Naive thymus-derived CD4-positive, alpha-beta T cell (primary cell): ENCODE results near the gene RAB42. TPM values are rescaled to one million over a fixed set of nuclear protein-coding genes. Genes with fewer than 3 reads are reported as not detected.
A peak's percentile ranks its signal among the peaks of the same experiment; 100 is the strongest.

Experiments
- ATAC-seq: fragments of 150-1000 bp; cut with Tn5 transposase; 2 replicates; pipeline ENCODE4 v1.10.0; 2021; ENCODE audit warnings: mild to moderate bottlenecking, moderate library complexity
- CTCF ChIA-PET: fragments of 350-600 bp; sonication (Branson Sonifier 250); formaldehyde crosslinking; loops from one replicate; lab custom pipeline; 2021; ENCODE audit warnings: antibody characterized with exemption; lab: Charles Lee
- POLR2A ChIA-PET: fragments of 350-600 bp; sonication (Branson Sonifier 250); formaldehyde crosslinking; loops from one replicate; lab custom pipeline; 2021; ENCODE audit warnings: antibody characterized with exemption, inconsistent platforms; lab: Charles Lee
- DNase-seq, 9 donors: peaks; one replicate each; pipeline versions ENCODE4 v3.0.0 to v3.0.0-alpha.2; 2020 to 2022; ENCODE audit warnings: mixed read lengths in 1 of 9
- H3K27ac ChIP-seq: one replicate; pipeline ENCODE4 v1.7.0; 2013; ENCODE audit warnings: mild to moderate bottlenecking, low read depth, low read length, moderate library complexity
- H3K27me3 ChIP-seq, 2 donors: one replicate each; pipeline ENCODE4 v1.7.0; 2013; ENCODE audit warnings: low read length in 2 of 2, mild to moderate bottlenecking in 2 of 2, moderate library complexity in 2 of 2; ENCODE audit not compliant: control insufficient read depth in 2 of 2, insufficient read depth in 2 of 2
- H3K36me3 ChIP-seq, 3 experiments: 1 replicate in 2 of 3; 2 replicates in 1 of 3; pipeline ENCODE4 v1.7.0; 2013; ENCODE audit warnings: low read length in 3 of 3, mild to moderate bottlenecking in 3 of 3, moderate library complexity in 1 of 3; ENCODE audit not compliant: insufficient read depth in 3 of 3, control insufficient read depth in 2 of 3
- H3K4me1 ChIP-seq, 2 donors: one replicate each; pipeline ENCODE4 v1.7.0; 2013; ENCODE audit warnings: low read length in 2 of 2, mild to moderate bottlenecking in 2 of 2, moderate library complexity in 1 of 2; ENCODE audit not compliant: control insufficient read depth in 2 of 2, insufficient read depth in 2 of 2
- H3K4me3 ChIP-seq: 2 replicates; pipeline ENCODE4 v1.7.0; 2013; ENCODE audit warnings: mild to moderate bottlenecking, low read length
- H3K9me3 ChIP-seq, 3 experiments: 1 replicate in 2 of 3; 2 replicates in 1 of 3; pipeline ENCODE4 v1.7.0; 2013; ENCODE audit warnings: low read length in 3 of 3; ENCODE audit not compliant: control insufficient read depth in 2 of 3
- H3K27ac Mint-ChIP-seq, 9 donors: one replicate each; pipeline ENCODE4 v1.8.0; 2020 to 2022; ENCODE audit warnings: mixed read lengths in 9 of 9, mild to moderate bottlenecking in 8 of 9, moderate library complexity in 5 of 9, inconsistent platforms in 2 of 9
- H3K27me3 Mint-ChIP-seq, 5 donors: one replicate each; pipeline ENCODE4 v1.8.0; 2021 to 2022; ENCODE audit warnings: mixed read lengths in 5 of 5, mild to moderate bottlenecking in 1 of 5
- H3K36me3 Mint-ChIP-seq, 5 donors: one replicate each; pipeline ENCODE4 v1.8.0; 2020 to 2022; ENCODE audit warnings: mixed read lengths in 5 of 5, mild to moderate bottlenecking in 3 of 5, inconsistent platforms in 1 of 5
- H3K4me1 Mint-ChIP-seq, 7 donors: one replicate each; pipeline ENCODE4 v1.8.0; 2020 to 2022; ENCODE audit warnings: mixed read lengths in 7 of 7, mild to moderate bottlenecking in 3 of 7, inconsistent platforms in 1 of 7
- H3K4me3 Mint-ChIP-seq, 10 donors: one replicate each; pipeline ENCODE4 v1.8.0; 2020 to 2022; ENCODE audit warnings: mild to moderate bottlenecking in 10 of 10, mixed read lengths in 10 of 10, moderate library complexity in 6 of 10, inconsistent platforms in 2 of 10
- H3K9me3 Mint-ChIP-seq, 11 donors: one replicate each; pipeline ENCODE4 v1.8.0; 2020 to 2022; ENCODE audit warnings: mixed read lengths in 11 of 11, mild to moderate bottlenecking in 4 of 11, inconsistent platforms in 1 of 11, moderate library complexity in 1 of 11
- intact Hi-C, 2 donors: fragments of 100-400 bp; cut with micrococcal nuclease; formaldehyde crosslinking; loops; one replicate each; pipeline ENCODE4 v1.15.1; 2023
- polyA plus RNA-seq, 2 donors: library from polyadenylated mRNA; unstranded; fragments of 300-500 nt; fragmentation: Illumina TruSeq; gene quantifications; one replicate each; pipeline ENCODE4 v1.2.3, GENCODE V29; 2021
- total RNA-seq, 6 experiments: library from RNA in 5 of 6; stranded (reverse) in 5 of 6; gene quantifications; 1 replicate in 5 of 6; 2 replicates in 1 of 6; pipeline ENCODE4 v1.2.3 and lab custom pipeline; 2021 to 2026

RAB42 gene, protein sequence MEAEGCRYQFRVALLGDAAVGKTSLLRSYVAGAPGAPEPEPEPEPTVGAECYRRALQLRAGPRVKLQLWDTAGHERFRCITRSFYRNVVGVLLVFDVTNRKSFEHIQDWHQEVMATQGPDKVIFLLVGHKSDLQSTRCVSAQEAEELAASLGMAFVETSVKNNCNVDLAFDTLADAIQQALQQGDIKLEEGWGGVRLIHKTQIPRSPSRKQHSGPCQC
- 1 to 10 TPM in 2 of 5 experiments, not detected in 3; 1.1 to 1.2 TPM for total RNA-seq
- polyA plus RNA-seq: not detected
- total RNA-seq (lab: John Stamatoyannopoulos, UW): not detected

DNA sequence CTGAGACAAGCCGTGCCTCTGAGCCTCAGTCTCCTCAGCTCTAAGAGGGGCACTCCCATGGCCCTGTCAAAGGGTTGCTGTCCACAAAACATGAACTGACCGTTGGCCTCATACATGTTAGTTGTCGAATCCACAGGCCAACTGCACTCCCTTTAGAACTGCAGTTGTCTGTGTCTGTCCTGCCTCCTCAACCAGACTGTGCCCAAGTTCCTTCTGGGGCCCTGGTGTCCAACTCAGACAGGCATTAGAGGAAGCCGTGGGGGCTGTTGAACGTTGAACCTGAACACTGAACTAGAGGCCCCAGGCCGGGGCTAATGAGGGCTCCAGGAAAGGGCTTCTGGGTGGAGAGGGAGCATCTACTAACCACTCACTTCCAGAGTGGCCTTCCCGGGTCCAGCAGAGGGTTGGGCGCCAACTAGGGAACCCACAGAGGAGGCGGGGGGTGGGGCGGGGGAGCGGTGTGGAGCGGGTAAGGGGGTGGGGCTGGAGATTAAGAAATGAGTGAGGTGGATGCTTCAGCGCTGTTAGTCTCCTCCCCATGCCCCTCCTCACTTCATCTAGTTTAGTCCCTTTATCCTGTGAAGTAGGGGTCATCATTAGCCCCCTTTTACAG is at the start of gene RAB42:
TSS of gene RAB42 (plus strand) at position 558 of the 613 bp plus-strand sequence. CDS start 247 bp downstream, outside the sequence.
- Histone ChIP-seq H3K27ac (peak within 1 kb of the TSS; percentile 14), H3K4me3 (no peak within 1 kb of the TSS), H3K27me3 (no peaks in the 10 kb centered on the region), H3K4me1 (no peaks in the 10 kb centered on the region), H3K9me3 (no peaks in the 10 kb centered on the region), H3K36me3 (no peaks in the 10 kb centered on the region)
- H3K27me3 Mint-ChIP-seq: peaks cover 0 to 8% (median 5%) of the 10 kb centered on the region in 5 donors
- ATAC-seq: peak; percentile 70
- ChIA-PET POLR2A (interaction anchor here (1.4 to 3.3 kb wide), 2 partner anchors 10 to 81 kb away, joined by 4 to 16 read pairs; no protein-coding TSS in a partner anchor), CTCF (no interaction called here)
- peak within 1 kb of the TSS; percentile 73 to 88 (median 81) for H3K4me3 Mint-ChIP-seq
- H3K9me3 Mint-ChIP-seq: no peaks in the 10 kb centered on the region
- H3K27ac Mint-ChIP-seq: no peak within 1 kb of the TSS
- peaks cover 0 to 4% (median 0%) of the 10 kb centered on the region in 5 donors for H3K36me3 Mint-ChIP-seq
- intact Hi-C loops: no loop called here
- H3K4me1 Mint-ChIP-seq: peaks cover 0 to 11% (median 4%) of the 10 kb centered on the region in 7 donors
- peak in 1 of 9 donors; percentile 14 for DNase-seq

- Mint-ChIP-seq H3K27me3 (no peaks in the 10 kb centered on the region), H3K36me3 (no peaks in the 10 kb centered on the region), H3K4me1 (no peaks in the 10 kb centered on the region), H3K9me3 (no peaks in the 10 kb centered on the region), H3K27ac (no peak overlapping the region), H3K4me3 (no peak overlapping the region)
- no peak overlapping the region for H3K4me3 ChIP-seq
- no peaks in the 10 kb centered on the region for H3K36me3 ChIP-seq
- H3K9me3 ChIP-seq: no peaks in the 10 kb centered on the region
- no peak overlapping the region for H3K27ac ChIP-seq
- no peaks in the 10 kb centered on the region for H3K27me3 ChIP-seq
- DNase-seq (no peak), ATAC-seq (no peak)
- H3K4me1 ChIP-seq: no peaks in the 10 kb centered on the region
- ChIA-PET POLR2A (no interaction called here), CTCF (interaction anchor here (0.6 kb wide), 1 partner anchor 192 kb away, joined by 4 read pairs; no protein-coding TSS in a partner anchor)
- intact Hi-C loops: no loop called here
Observed at GRCh38 chr1:28545246-28545628, 46.8 kb upstream of the RAB42 start.

DNA sequence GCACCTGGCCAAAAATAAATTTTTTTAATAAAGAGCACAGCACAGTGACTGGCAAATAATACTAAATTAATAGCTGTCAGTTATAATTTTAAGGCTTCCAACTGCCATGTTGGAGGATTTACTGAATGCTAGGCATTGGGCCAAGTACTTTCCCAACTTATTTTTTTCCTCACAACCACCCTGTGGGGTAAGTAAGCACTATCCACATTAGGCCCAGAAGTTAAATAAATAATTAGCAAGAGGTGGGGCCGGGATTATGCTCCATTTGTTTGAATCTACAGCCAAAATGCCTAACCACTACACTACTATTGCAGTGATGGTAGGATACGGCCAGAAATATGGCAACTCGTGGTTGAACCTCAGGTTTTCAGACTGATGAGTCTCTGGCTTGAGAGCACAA is 43.7 kb upstream of the RAB42 start:
- ChIA-PET CTCF (no interaction called here), POLR2A (interaction anchor here (6.9 kb wide), 1 partner anchor 32 kb away, joined by 109 read pairs; no protein-coding TSS in a partner anchor)
- Mint-ChIP-seq H3K27ac (no peak overlapping the region), H3K27me3 (no peaks in the 10 kb centered on the region), H3K4me3 (no peak overlapping the region), H3K9me3 (no peaks in the 10 kb centered on the region), H3K4me1 (peaks cover 0 to 10% (median 6%) of the 10 kb centered on the region in 7 donors), H3K36me3 (peaks cover 0 to 1% (median 0%) of the 10 kb centered on the region in 5 donors)
- no peak for DNase-seq
- no peak overlapping the region for H3K4me3 ChIP-seq
- intact Hi-C loops: no loop called here
- H3K36me3 ChIP-seq: no peaks in the 10 kb centered on the region
- H3K27ac ChIP-seq: no peak overlapping the region
- H3K4me1 ChIP-seq: peaks cover 0 to 8% of the 10 kb centered on the region in 2 donors
- ATAC-seq: no peak
- no peaks in the 10 kb centered on the region for H3K27me3 ChIP-seq
- H3K9me3 ChIP-seq: no peaks in the 10 kb centered on the region

- H3K36me3 ChIP-seq: peaks cover 0 to 8% (median 0%) of the 10 kb centered on the region in 3 experiments
- intact Hi-C loops: loop anchor here (5.0 to 10.0 kb wide), 3 partner anchors 1209 to 1857 kb away; partner anchors contain the start of genes ARID1A (in 2 of the 2) and SYTL1 (in 1 of the 2)
- Mint-ChIP-seq H3K27ac (peak overlapping the region in 7 of 9 donors; percentile 56 to 98 (median 94)), H3K36me3 (peaks cover 3 to 9% (median 6%) of the 10 kb centered on the region in 5 donors), H3K4me3 (peak overlapping the region in 6 of 10 donors; percentile 12 to 99 (median 32)), H3K27me3 (no peaks in the 10 kb centered on the region), H3K4me1 (peaks cover 10 to 26% (median 19%) of the 10 kb centered on the region in 7 donors), H3K9me3 (no peaks in the 10 kb centered on the region)
- DNase-seq: no peak
- H3K9me3 ChIP-seq: no peaks in the 10 kb centered on the region
- ATAC-seq: no peak
- H3K27me3 ChIP-seq: no peaks in the 10 kb centered on the region
- H3K4me3 ChIP-seq: no peak overlapping the region
- peaks cover 0 to 15% of the 10 kb centered on the region in 2 donors for H3K4me1 ChIP-seq
- ChIA-PET CTCF (interaction anchor here (0.5 to 1.3 kb wide), 2 partner anchors 30 to 641 kb away, joined by 3 to 5 read pairs; no protein-coding TSS in a partner anchor), POLR2A (interaction anchor here (1.2 to 6.9 kb wide), 5 partner anchors 29 to 223 kb away, joined by 4 to 109 read pairs (median 8); partner anchors contain the start of genes MED18, RCC1 and TAF12)
- no peak overlapping the region for H3K27ac ChIP-seq
Observed at GRCh38 chr1:28551381-28551780, 40.7 kb upstream of the RAB42 start.

DNA sequence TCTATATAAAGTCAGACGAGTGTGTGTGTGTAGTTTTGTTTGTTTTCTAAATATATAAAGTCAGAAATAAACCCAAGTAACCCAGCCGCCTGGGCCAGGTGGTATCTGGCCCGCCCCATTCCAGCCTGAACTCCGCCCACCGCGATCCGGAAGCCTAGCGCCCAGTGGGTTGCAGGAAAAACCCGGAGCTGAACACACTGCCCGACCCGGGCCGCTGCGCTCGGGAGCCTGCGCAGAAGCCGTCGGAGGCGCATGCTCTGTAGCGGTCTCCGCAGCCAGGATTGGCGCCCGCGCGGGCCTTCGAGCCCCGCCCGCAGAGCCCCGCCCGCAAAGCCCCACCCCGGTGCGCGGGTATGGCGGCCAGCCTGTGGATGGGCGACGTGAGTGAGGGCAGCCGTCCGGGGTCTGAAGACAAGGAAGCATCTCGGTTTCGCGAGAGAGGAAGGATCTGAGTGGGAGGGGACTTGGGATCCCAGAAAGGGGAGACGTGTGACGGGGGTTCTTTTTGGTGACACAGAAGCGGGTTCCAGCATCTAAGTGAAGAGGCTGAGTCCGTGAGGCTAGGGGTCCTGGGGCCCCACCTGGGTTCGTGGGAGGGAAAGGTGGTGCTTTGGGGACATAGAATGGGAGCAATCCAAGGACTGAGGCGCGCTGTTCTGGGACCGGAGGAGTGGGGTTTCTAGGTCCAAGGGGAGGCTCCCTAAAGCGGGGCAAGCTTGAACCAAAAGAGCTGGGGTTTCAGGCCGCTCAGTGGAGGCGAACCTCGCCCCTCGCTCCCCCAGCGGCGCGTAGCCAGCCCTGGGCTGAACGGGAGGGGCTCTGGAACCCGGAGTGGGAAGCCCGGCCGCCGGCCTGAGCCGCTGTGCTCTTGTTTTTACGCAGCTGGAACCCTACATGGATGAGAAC is 39.1 kb upstream of the RAB42 start, which contains the start of gene TRNAU1AP:
TSS of gene TRNAU1AP (plus strand) at position 328 of the 906 bp plus-strand sequence. CDS start at position 354, 26 bp downstream.
- ATAC-seq (peak; percentile 98), DNase-seq (peak; percentile 92 to 98 (median 97))
- peak within 1 kb of the TSS; percentile 95 for H3K4me3 ChIP-seq
- Mint-ChIP-seq H3K27me3 (no peaks in the 10 kb centered on the region), H3K27ac (peak within 1 kb of the TSS; percentile 94 to 99 (median 98)), H3K4me1 (peaks cover 10 to 26% (median 19%) of the 10 kb centered on the region in 7 donors), H3K9me3 (no peaks in the 10 kb centered on the region), H3K4me3 (peak within 1 kb of the TSS; percentile 94 to 99 (median 98)), H3K36me3 (peaks cover 3 to 14% (median 6%) of the 10 kb centered on the region in 5 donors)
- intact Hi-C loops: loop anchor here (1.0 to 10.0 kb wide), 20 partner anchors 28 to 1858 kb away; partner anchors contain the start of genes ARID1A (in 2 of the 2), EYA3 (in 1 of the 2), GMEB1 (in 1 of the 2) and MED18 (in 1 of the 2)
- peaks cover 0 to 15% of the 10 kb centered on the region in 2 donors for H3K4me1 ChIP-seq
- peak within 1 kb of the TSS; percentile 81 for H3K27ac ChIP-seq
- CTCF ChIA-PET: interaction anchor here (0.6 to 1.0 kb wide), 2 partner anchors 35 to 323 kb away, joined by 3 read pairs; no protein-coding TSS in a partner anchor
- no peaks in the 10 kb centered on the region for H3K27me3 ChIP-seq
- no peaks in the 10 kb centered on the region for H3K9me3 ChIP-seq
- POLR2A ChIA-PET: interaction anchor here (0.6 to 6.9 kb wide), 14 partner anchors 11 to 319 kb away, joined by 3 to 109 read pairs (median 3); partner anchors contain the start of genes ATP5IF1, GMEB1, RCC1 and TAF12
- peaks cover 0 to 17% (median 0%) of the 10 kb centered on the region in 3 experiments for H3K36me3 ChIP-seq
